Measurements from ENCODE around the gene AVP. TPM values are rescaled to one million over a fixed set of nuclear protein-coding genes. Genes with fewer than 3 reads are reported as not detected.

The AVP gene
- total RNA-seq, 4 donors from 2014 or later: not detected

GRCh38 chr20:3106658-3107463 lies 22.3 kb upstream of the AVP start:
- DNase-seq (ENCODE audit: low spot score) (no peak), ATAC-seq (ENCODE audit: low FRiP score) (no peak)
- no peak for TF ChIP-seq CTCF (IDR thresholded peaks at IDR 0.05)

- DNase-seq (ENCODE audit: low spot score): no peak
- no peak for TF ChIP-seq CTCF (IDR thresholded peaks at IDR 0.05)
- ATAC-seq (ENCODE audit: low FRiP score): no peak
These were observed 21.7 kb upstream of the AVP start for GRCh38 chr20:3106185-3106584.

- no peak for ATAC-seq (ENCODE audit: low FRiP score)
- no peak for DNase-seq (ENCODE audit: low spot score)
- no peak for TF ChIP-seq CTCF (IDR thresholded peaks at IDR 0.05)
These were observed 21.0 kb upstream of the AVP start for GRCh38 chr20:3105256-3106137.

- no peak for TF ChIP-seq CTCF (IDR thresholded peaks at IDR 0.05)
- DNase-seq (ENCODE audit: low spot score): no peak
- ATAC-seq (ENCODE audit: low FRiP score): no peak
These were observed 19.0 kb upstream of the AVP start for GRCh38 chr20:3103369-3104032.

GRCh38 chr20:3102575-3103368 lies 18.2 kb upstream of the AVP start:
- no peak for TF ChIP-seq CTCF (IDR thresholded peaks at IDR 0.05)
- no peak for ATAC-seq (ENCODE audit: low FRiP score)
- no peak for DNase-seq (ENCODE audit: low spot score)

All from omental fat pad (tissue), 4 donors.